WI38 (cell line): ENCODE measurements around the gene SCLY.

Experiments used
- H3K4me3 ChIP-seq: 2 replicates; pipeline ENCODE4 v1.5.1; 2011; ENCODE audit warnings: low read depth, mild to moderate bottlenecking, control low read depth, low read length
- CTCF ChIP-seq: IDR thresholded peaks from 2 replicates; pipeline ENCODE4 v1.5.1; 2012; ENCODE audit warnings: low read depth, mild to moderate bottlenecking, control low read depth, low read length

The SCLY gene

GRCh38 chr2:238022594-238023157 lies 38.1 kb upstream of the SCLY start:
- TF ChIP-seq CTCF, result no peak
- H3K4me3 ChIP-seq, result no peak overlapping the region

GRCh38 chr2:238023608-238024007 lies 37.2 kb upstream of the SCLY start:
- no peak for TF ChIP-seq CTCF
- no peak overlapping the region for H3K4me3 ChIP-seq

- H3K4me3 ChIP-seq, result no peak overlapping the region
- no peak for TF ChIP-seq CTCF
Measured at GRCh38 chr2:238024986-238025385, 35.8 kb upstream of the SCLY start.

GRCh38 chr2:238025741-238026360 lies 35.0 kb upstream of the SCLY start:
- H3K4me3 ChIP-seq, result no peak overlapping the region
- TF ChIP-seq CTCF, result no peak

GRCh38 chr2:238027058-238027457 lies 33.7 kb upstream of the SCLY start:
- no peak for TF ChIP-seq CTCF
- no peak overlapping the region for H3K4me3 ChIP-seq

GRCh38 chr2:238027591-238028415 lies 33.0 kb upstream of the SCLY start:
- no peak for TF ChIP-seq CTCF
- no peak overlapping the region for H3K4me3 ChIP-seq

- no peak for TF ChIP-seq CTCF
- H3K4me3 ChIP-seq, result no peak overlapping the region
Measured at GRCh38 chr2:238029853-238030252, 30.9 kb upstream of the SCLY start.
